ENCODE data around the gene CNPY2. TPM values are rescaled to one million over a fixed set of nuclear protein-coding genes. Genes with fewer than 3 reads are reported as not detected.

CNPY2 gene
- total and polyA plus RNA-seq, 2 of the 13 experiments (the other 11 are each of a cell fraction or from before 2014, with no cell fraction given), result 285 to 356 TPM

GRCh38 chr12:56267443-56268071 is 48.2 kb downstream of the CNPY2 start (continued):
- TF ChIP-seq CREB3 (CRISPR knock-in tag; IDR thresholded peaks at IDR 0.05), result no peak
- no peak for TF ChIP-seq EHMT2 (IDR thresholded peaks at IDR 0.05; ENCODE audit: borderline replicate concordance, low read depth, low read length)
- TF ChIP-seq ZNF7 (CRISPR knock-in tag; IDR thresholded peaks at IDR 0.05), result no peak
- TF ChIP-seq ARID5B (CRISPR knock-in tag; IDR thresholded peaks at IDR 0.05), result 0 out of 2 replicates have a peak, but pooled peaks have one; percentile 26
- TF ChIP-seq GATAD2A (CRISPR knock-in tag; IDR thresholded peaks at IDR 0.05), result 0 out of 2 replicates have a peak, but pooled peaks have one; percentile 19
- no peak for TF ChIP-seq ZNF737 (CRISPR knock-in tag; IDR thresholded peaks at IDR 0.05; ENCODE audit: borderline replicate concordance)
- no peak for TF ChIP-seq RFXAP (CRISPR knock-in tag; IDR thresholded peaks at IDR 0.05; ENCODE audit: borderline replicate concordance)
- no peak for TF ChIP-seq SIN3A (IDR thresholded peaks at IDR 0.05; ENCODE audit: borderline replicate concordance, low read depth, low read length)
- peak; percentile 73; the same call in 1 of the 2 replicates for TF ChIP-seq ZNF281 (CRISPR knock-in tag; IDR thresholded peaks at IDR 0.05; ENCODE audit: borderline replicate concordance)
- no peak for TF ChIP-seq ZNF230 (CRISPR knock-in tag; IDR thresholded peaks at IDR 0.05)
- TF ChIP-seq FLYWCH1 (CRISPR knock-in tag; IDR thresholded peaks at IDR 0.05), result no peak
- TF ChIP-seq, protein P1, sequence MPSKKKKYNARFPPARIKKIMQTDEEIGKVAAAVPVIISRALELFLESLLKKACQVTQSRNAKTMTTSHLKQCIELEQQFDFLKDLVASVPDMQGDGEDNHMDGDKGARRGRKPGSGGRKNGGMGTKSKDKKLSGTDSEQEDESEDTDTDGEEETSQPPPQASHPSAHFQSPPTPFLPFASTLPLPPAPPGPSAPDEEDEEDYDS (CRISPR knock-in tag; IDR thresholded peaks at IDR 0.05), result no peak
- TF ChIP-seq, protein P2, sequence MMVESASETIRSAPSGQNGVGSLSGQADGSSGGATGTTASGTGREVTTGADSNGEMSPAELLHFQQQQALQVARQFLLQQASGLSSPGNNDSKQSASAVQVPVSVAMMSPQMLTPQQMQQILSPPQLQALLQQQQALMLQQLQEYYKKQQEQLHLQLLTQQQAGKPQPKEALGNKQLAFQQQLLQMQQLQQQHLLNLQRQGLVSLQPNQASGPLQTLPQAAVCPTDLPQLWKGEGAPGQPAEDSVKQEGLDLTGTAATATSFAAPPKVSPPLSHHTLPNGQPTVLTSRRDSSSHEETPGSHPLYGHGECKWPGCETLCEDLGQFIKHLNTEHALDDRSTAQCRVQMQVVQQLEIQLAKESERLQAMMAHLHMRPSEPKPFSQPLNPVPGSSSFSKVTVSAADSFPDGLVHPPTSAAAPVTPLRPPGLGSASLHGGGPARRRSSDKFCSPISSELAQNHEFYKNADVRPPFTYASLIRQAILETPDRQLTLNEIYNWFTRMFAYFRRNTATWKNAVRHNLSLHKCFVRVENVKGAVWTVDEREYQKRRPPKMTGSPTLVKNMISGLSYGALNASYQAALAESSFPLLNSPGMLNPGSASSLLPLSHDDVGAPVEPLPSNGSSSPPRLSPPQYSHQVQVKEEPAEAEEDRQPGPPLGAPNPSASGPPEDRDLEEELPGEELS (CRISPR knock-in tag; IDR thresholded peaks at IDR 0.05), result no peak
- TF ChIP-seq ZNF282 (IDR thresholded peaks at IDR 0.05; ENCODE audit: partially characterized antibody), result no peak
- no peak for TF ChIP-seq JDP2 (CRISPR knock-in tag; IDR thresholded peaks at IDR 0.05; ENCODE audit: borderline replicate concordance)
- no peak for TF ChIP-seq FOSL1 (CRISPR knock-in tag; IDR thresholded peaks at IDR 0.05; ENCODE audit: borderline replicate concordance)
- no peak for TF ChIP-seq REXO4 (CRISPR knock-in tag; IDR thresholded peaks at IDR 0.05; ENCODE audit: borderline replicate concordance)
- no peak for TF ChIP-seq KLF12 (CRISPR knock-in tag; IDR thresholded peaks at IDR 0.05; ENCODE audit: borderline replicate concordance)
- TF ChIP-seq RORA (CRISPR knock-in tag; IDR thresholded peaks at IDR 0.05), result no peak
- TF ChIP-seq MAFF (IDR thresholded peaks at IDR 0.05; ENCODE audit: low read depth, low read length), result no peak

All from HepG2 (cell line).